Neural progenitor cell (in vitro differentiated cells): Measurements from ENCODE around the gene LRFN2.

Source experiments
- CTCF ChIP-seq: fragments of 200-600 bp; sonication (generic); IDR thresholded peaks from 2 replicates; pipeline ENCODE4 v1.5.1; 2017; ENCODE audit warnings: antibody characterized with exemption, mild to moderate bottlenecking
- EZH2 ChIP-seq: fragments of 200-600 bp; sonication (generic); IDR thresholded peaks from 2 replicates; pipeline ENCODE4 v1.6.1; 2017; ENCODE audit warnings: antibody characterized with exemption, mild to moderate bottlenecking, moderate library complexity
- EZH2phosphoT487 ChIP-seq: fragments of 200-600 bp; sonication (generic); IDR thresholded peaks from 2 replicates; pipeline ENCODE4 v1.6.1; 2017; ENCODE audit warnings: antibody characterized with exemption

GRCh38 chr6:40520678-40521077 lies 66.5 kb downstream of the LRFN2 start:
- TF ChIP-seq CTCF (no peak), EZH2phosphoT487 (no peak), EZH2 (no peak)
